IMR-90 (cell line): ENCODE data around the gene NDST3. TPM values are rescaled to one million over a fixed set of nuclear protein-coding genes. Genes with fewer than 3 reads are reported as not detected.

Source experiments
- ATAC-seq: fragments of 200-7000 bp; cut with Tn5 transposase; 2 replicates; pipeline ENCODE4 v1.9.1; 2020; ENCODE audit warnings: low read depth, mild to moderate bottlenecking, moderate library complexity
- BruUV-seq: library from RNA; stranded (reverse); fragments of 400-500 nt; replicated peaks from 2 replicates; lab custom pipeline; 2021; lab: Mats Ljungman, UMichigan
- CTCF ChIA-PET: fragments of 300-600 bp; formaldehyde crosslinking; extraction: SDS; loops from one replicate; lab custom pipeline; 2021; ENCODE audit warnings: antibody characterized with exemption; lab: Yijun Ruan, JAX
- POLR2A ChIA-PET: fragments of 300-600 bp; sonication (Branson Sonifier 250); formaldehyde crosslinking; loops from one replicate; lab custom pipeline; 2022; ENCODE audit warnings: antibody characterized with exemption; ENCODE audit not compliant: unreplicated experiment; lab: Charles Lee
- DNase-seq: peaks from one replicate; pipeline ENCODE4 v3.0.0; 2013
- H2AFZ ChIP-seq: replicated peaks from 2 replicates; pipeline ENCODE3; 2013; ENCODE audit warnings: low read length, mild to moderate bottlenecking; ENCODE audit not compliant: poor library complexity
- H2AK5ac ChIP-seq: 2 replicates; pipeline ENCODE4 v1.6.1; 2013; ENCODE audit warnings: low read depth, low read length, inconsistent platforms
- H2AK9ac ChIP-seq: replicated peaks from 2 replicates; pipeline ENCODE3; 2013; ENCODE audit warnings: mild to moderate bottlenecking, low read depth, low read length, moderate library complexity; ENCODE audit not compliant: poor library complexity
- H2BK120ac ChIP-seq: 2 replicates; pipeline ENCODE4 v1.6.1; 2013; ENCODE audit warnings: low read depth, low read length, inconsistent platforms
- H2BK15ac ChIP-seq: 3 replicates; pipeline ENCODE4 v1.6.1; 2013; ENCODE audit warnings: low read depth, low read length, inconsistent platforms
- H2BK20ac ChIP-seq: 2 replicates; pipeline ENCODE4 v1.6.1; 2013; ENCODE audit warnings: low read depth, mild to moderate bottlenecking, inconsistent platforms, low read length, moderate library complexity
- H2BK5ac ChIP-seq: 2 replicates; pipeline ENCODE4 v1.6.1; 2013; ENCODE audit warnings: mild to moderate bottlenecking, low read depth, low read length, inconsistent platforms; ENCODE audit not compliant: poor library complexity, severe bottlenecking
- H3K14ac ChIP-seq: replicated peaks from 2 replicates; pipeline ENCODE4 v1.6.1; 2013; ENCODE audit warnings: low read depth, low read length, inconsistent platforms
- H3K18ac ChIP-seq: 2 replicates; pipeline ENCODE4 v1.6.1; 2013; ENCODE audit warnings: low read depth, low read length, control low read depth
- H3K23ac ChIP-seq: 2 replicates; pipeline ENCODE4 v1.6.1; 2013; ENCODE audit warnings: low read depth, low read length, inconsistent platforms
- H3K27ac ChIP-seq: 2 replicates; pipeline ENCODE4 v1.5.1; 2013; ENCODE audit warnings: mild to moderate bottlenecking, control low read depth, low read length; ENCODE audit not compliant: insufficient read depth
- H3K27me3 ChIP-seq: 2 replicates; pipeline ENCODE4 v1.6.1; 2013; ENCODE audit warnings: low read length; ENCODE audit not compliant: control insufficient read depth, insufficient read depth
- H3K36me3 ChIP-seq: 2 replicates; pipeline ENCODE4 v1.6.1; 2013; ENCODE audit warnings: low read length, mixed read lengths; ENCODE audit not compliant: control insufficient read depth, insufficient read depth
- H3K4ac ChIP-seq: 2 replicates; pipeline ENCODE4 v1.6.1; 2013; ENCODE audit warnings: low read depth, low read length, inconsistent platforms
- H3K4me1 ChIP-seq: 2 replicates; pipeline ENCODE4 v1.6.1; 2013; ENCODE audit warnings: low read length, mixed read lengths; ENCODE audit not compliant: control insufficient read depth, insufficient read depth
- H3K4me2 ChIP-seq: 2 replicates; pipeline ENCODE4 v1.6.1; 2013; ENCODE audit warnings: low read depth, mild to moderate bottlenecking, control low read depth, low read length, moderate library complexity
- H3K4me3 ChIP-seq: 2 replicates; pipeline ENCODE4 v1.5.1; 2013; ENCODE audit warnings: low read depth, mild to moderate bottlenecking, control low read depth, low read length, moderate library complexity; ENCODE audit not compliant: insufficient read depth
- H3K56ac ChIP-seq: 2 replicates; pipeline ENCODE4 v1.6.1; 2013; ENCODE audit warnings: low read length, inconsistent platforms; ENCODE audit not compliant: insufficient read depth; ENCODE audit errors: extremely low read depth
- H3K79me1 ChIP-seq, 2 experiments: 2 replicates each; pipeline ENCODE4 v1.6.1; 2013; ENCODE audit warnings: low read length in 2 of 2, inconsistent platforms in 1 of 2, low read depth in 1 of 2
- H3K9ac ChIP-seq: 2 replicates; pipeline ENCODE4 v1.6.1; 2013; ENCODE audit warnings: low read depth, low read length, control low read depth
- H3K9me1 ChIP-seq: 2 replicates; pipeline ENCODE4 v1.6.1; 2013; ENCODE audit warnings: low read length, inconsistent platforms; ENCODE audit not compliant: insufficient read depth
- H3K9me3 ChIP-seq: 2 replicates; pipeline ENCODE4 v1.6.1; 2013; ENCODE audit warnings: low read length; ENCODE audit not compliant: control insufficient read depth, insufficient read depth
- H4K20me1 ChIP-seq: 2 replicates; pipeline ENCODE4 v1.6.1; 2013; ENCODE audit warnings: low read length, inconsistent platforms; ENCODE audit not compliant: insufficient read depth
- H4K5ac ChIP-seq: 2 replicates; pipeline ENCODE4 v1.6.1; 2013; ENCODE audit warnings: mild to moderate bottlenecking, low read depth, low read length, control low read depth
- H4K8ac ChIP-seq, 2 experiments: 2 replicates each; pipeline ENCODE4 v1.6.1; 2013; ENCODE audit warnings: low read depth in 2 of 2, low read length in 2 of 2, control low read depth in 1 of 2, inconsistent platforms in 1 of 2
- H4K91ac ChIP-seq: 2 replicates; pipeline ENCODE4 v1.6.1; 2013; ENCODE audit warnings: low read depth, low read length, inconsistent platforms; ENCODE audit not compliant: insufficient read depth
- BHLHE40 ChIP-seq: fragments of 150-350 bp; IDR thresholded peaks from 2 replicates; pipeline ENCODE4 v1.6.1; 2016; ENCODE audit warnings: mild to moderate bottlenecking, low read depth, low read length
- CEBPB ChIP-seq: IDR thresholded peaks from 2 replicates; pipeline ENCODE4 v1.6.1; 2012; ENCODE audit warnings: low read depth, low read length, improper control_type of control experiment
- FOS ChIP-seq: fragments of 150-350 bp; IDR thresholded peaks from 2 replicates; pipeline ENCODE4 v1.6.1; 2016; ENCODE audit warnings: low read depth, low read length
- MAFK ChIP-seq: IDR thresholded peaks from 2 replicates; pipeline ENCODE4 v1.6.1; 2012; ENCODE audit warnings: low read depth, low read length, improper control_type of control experiment
- MAZ ChIP-seq: IDR thresholded peaks from 2 replicates; pipeline ENCODE4 v1.6.1; 2012; ENCODE audit warnings: low read depth, mild to moderate bottlenecking, low read length, improper control_type of control experiment, moderate library complexity, borderline replicate concordance
- MXI1 ChIP-seq: IDR thresholded peaks from 2 replicates; pipeline ENCODE4 v1.6.1; 2012; ENCODE audit warnings: low read depth, mild to moderate bottlenecking, low read length, moderate library complexity, borderline replicate concordance
- NFE2L2 ChIP-seq: fragments of 150-350 bp; IDR thresholded peaks from 2 replicates; pipeline ENCODE4 v1.6.1; 2016; ENCODE audit warnings: low read depth, mild to moderate bottlenecking, low read length
- RAD21 ChIP-seq: IDR thresholded peaks from 2 replicates; pipeline ENCODE4 v1.6.1; 2012; ENCODE audit warnings: low read length, improper control_type of control experiment
- RFX5 ChIP-seq: IDR thresholded peaks from 2 replicates; pipeline ENCODE4 v1.8.0; 2012; ENCODE audit warnings: low read depth, mild to moderate bottlenecking, low read length, moderate library complexity
- SMC3 ChIP-seq: fragments of 150-350 bp; IDR thresholded peaks from 2 replicates; pipeline ENCODE4 v1.6.1; 2016; ENCODE audit warnings: low read depth, mild to moderate bottlenecking, antibody characterized with exemption, low read length, moderate library complexity
- WGBS, 2 experiments: methylation state at CpG; one replicate each; pipeline versions ENCODE4 v1.1.5 to v1.1.7; 2013; ENCODE audit warnings: missing lambda C conversion rate in 2 of 2; ENCODE audit not compliant: insufficient read length in 1 of 2; ENCODE audit errors: extremely low coverage in 2 of 2; 5-methylcytosine and 5-hydroxymethylcytosine counted together
- dilution Hi-C: fragments of 300-500 bp; cut with HindIII; formaldehyde crosslinking; loops from one replicate; pipeline ENCODE4 v1.14.3; 2018; ENCODE audit warnings: low sequenced_read_pairs; ENCODE audit not compliant: unreplicated experiment
- in situ Hi-C: fragments of 300-500 bp; cut with MboI; formaldehyde crosslinking; loops from 3 replicates; pipeline ENCODE4 v1.14.3; 2019; ENCODE audit warnings: low sequenced_read_pairs, inconsistent platforms, mixed read lengths
- intact Hi-C: fragments of 100-400 bp; cut with micrococcal nuclease; formaldehyde crosslinking; loops from 2 replicates; pipeline ENCODE4 v1.10.0; 2022
- polyA plus RNA-seq, 3 experiments: library from polyadenylated mRNA; depleted of rRNA; stranded (reverse); fragments of >200 nt; gene quantifications; 2 replicates each; pipeline ENCODE4 v1.2.3, GENCODE V29; 2012; ENCODE audit warnings: low replicate concordance in 1 of 3
- total RNA-seq: library from RNA; depleted of rRNA; stranded (reverse); fragments of >200 nt; gene quantifications from 2 replicates; pipeline ENCODE4 v1.2.3, GENCODE V29; 2012
- TF ChIP-seq, protein P1 (sequence below): fragments of 150-350 bp; IDR thresholded peaks from 2 replicates; pipeline ENCODE4 v1.6.1; 2017; ENCODE audit warnings: mild to moderate bottlenecking, antibody characterized with exemption, low read length, low read depth
- TF ChIP-seq, protein P2 (sequence below): conservative IDR thresholded peaks from 2 replicates; pipeline ENCODE4 v1.5.1; 2012; ENCODE audit warnings: mild to moderate bottlenecking, low read depth, low read length, improper control_type of control experiment

The NDST3 gene
- total and polyA plus RNA-seq, 2 of the 4 experiments (the other 2 are of a cell fraction) = 0.10 to 0.18 TPM

DNA sequence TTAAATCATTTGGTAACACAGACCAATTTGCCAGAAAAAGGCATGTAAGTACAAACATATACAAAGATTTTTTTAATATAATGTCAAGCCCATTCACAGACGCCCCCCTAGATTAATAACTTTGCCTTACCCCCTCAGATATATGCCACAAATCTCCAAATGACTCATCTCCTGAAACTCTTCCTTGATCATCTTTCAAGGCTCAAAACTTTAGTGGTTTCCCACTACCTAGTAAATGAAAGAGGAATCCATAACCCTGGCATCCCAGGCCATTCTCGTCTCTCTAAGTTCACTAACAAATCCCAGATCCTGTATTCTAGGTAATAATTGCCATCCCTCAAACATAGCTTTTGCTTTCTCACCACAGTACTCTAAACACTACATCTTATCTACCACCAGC is 256.7 kb downstream of the NDST3 start (continued):
- no peak for TF ChIP-seq MAFK

DNA sequence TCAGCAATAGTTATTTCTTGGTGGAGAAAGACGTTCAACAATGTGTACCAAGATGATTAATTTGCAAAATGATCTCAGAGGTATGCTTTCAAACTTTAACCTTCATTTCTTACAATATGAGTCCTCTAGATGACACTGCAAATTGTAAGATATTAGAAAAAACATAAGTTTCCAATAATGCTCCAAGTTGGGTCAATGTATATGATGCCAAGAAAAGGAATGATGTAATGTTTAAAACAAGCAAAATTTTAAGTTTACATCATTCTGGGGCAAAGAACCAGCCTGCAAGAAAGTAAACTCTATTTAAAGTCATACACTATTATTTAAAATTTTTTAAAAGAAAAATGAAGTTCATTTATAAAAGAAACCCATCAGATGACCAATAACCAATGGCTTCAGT is 262.4 kb downstream of the NDST3 start:
- POLR2A ChIA-PET = no interaction called here
- H3K56ac ChIP-seq = no peak overlapping the region
- H2BK15ac ChIP-seq = no peak overlapping the region
- H4K20me1 ChIP-seq = no peaks in the 10 kb centered on the region
- no peak overlapping the region for H3K4me2 ChIP-seq
- peaks cover under 1% of the 10 kb centered on the region for H3K4me1 ChIP-seq
- H2BK120ac ChIP-seq = no peak overlapping the region
- H3K23ac ChIP-seq = no peak overlapping the region
- in situ Hi-C loops (loop anchor here (25.0 kb wide), 1 partner anchor 216 kb away; no protein-coding TSS in a partner anchor), intact Hi-C loops (no loop called here), dilution Hi-C loops (no loop called here)
- TF ChIP-seq MAZ = no peak
- no peak for TF ChIP-seq SMC3
- TF ChIP-seq RFX5 = no peak
- TF ChIP-seq MXI1 = no peak
- TF ChIP-seq, protein P1, sequence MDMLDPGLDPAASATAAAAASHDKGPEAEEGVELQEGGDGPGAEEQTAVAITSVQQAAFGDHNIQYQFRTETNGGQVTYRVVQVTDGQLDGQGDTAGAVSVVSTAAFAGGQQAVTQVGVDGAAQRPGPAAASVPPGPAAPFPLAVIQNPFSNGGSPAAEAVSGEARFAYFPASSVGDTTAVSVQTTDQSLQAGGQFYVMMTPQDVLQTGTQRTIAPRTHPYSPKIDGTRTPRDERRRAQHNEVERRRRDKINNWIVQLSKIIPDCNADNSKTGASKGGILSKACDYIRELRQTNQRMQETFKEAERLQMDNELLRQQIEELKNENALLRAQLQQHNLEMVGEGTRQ = no peak
- no peak for TF ChIP-seq CEBPB
- TF ChIP-seq FOS = no peak
- no peak for TF ChIP-seq BHLHE40
- TF ChIP-seq MAFK = no peak
- TF ChIP-seq NFE2L2 = no peak
- TF ChIP-seq, protein P2, sequence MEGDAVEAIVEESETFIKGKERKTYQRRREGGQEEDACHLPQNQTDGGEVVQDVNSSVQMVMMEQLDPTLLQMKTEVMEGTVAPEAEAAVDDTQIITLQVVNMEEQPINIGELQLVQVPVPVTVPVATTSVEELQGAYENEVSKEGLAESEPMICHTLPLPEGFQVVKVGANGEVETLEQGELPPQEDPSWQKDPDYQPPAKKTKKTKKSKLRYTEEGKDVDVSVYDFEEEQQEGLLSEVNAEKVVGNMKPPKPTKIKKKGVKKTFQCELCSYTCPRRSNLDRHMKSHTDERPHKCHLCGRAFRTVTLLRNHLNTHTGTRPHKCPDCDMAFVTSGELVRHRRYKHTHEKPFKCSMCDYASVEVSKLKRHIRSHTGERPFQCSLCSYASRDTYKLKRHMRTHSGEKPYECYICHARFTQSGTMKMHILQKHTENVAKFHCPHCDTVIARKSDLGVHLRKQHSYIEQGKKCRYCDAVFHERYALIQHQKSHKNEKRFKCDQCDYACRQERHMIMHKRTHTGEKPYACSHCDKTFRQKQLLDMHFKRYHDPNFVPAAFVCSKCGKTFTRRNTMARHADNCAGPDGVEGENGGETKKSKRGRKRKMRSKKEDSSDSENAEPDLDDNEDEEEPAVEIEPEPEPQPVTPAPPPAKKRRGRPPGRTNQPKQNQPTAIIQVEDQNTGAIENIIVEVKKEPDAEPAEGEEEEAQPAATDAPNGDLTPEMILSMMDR = no peak
- TF ChIP-seq RAD21 = no peak
- no peak overlapping the region for H4K5ac ChIP-seq
- no peak overlapping the region for H2AFZ ChIP-seq
- no peak overlapping the region for H2BK20ac ChIP-seq
- no peak overlapping the region for H3K27ac ChIP-seq
- H3K14ac ChIP-seq = no peak overlapping the region
- no TSS peak for BruUV-seq
- no peaks in the 10 kb centered on the region for H3K27me3 ChIP-seq
- H2AK9ac ChIP-seq = no peak overlapping the region
- CTCF ChIA-PET = no interaction called here
- no peak overlapping the region for H3K9ac ChIP-seq
- ATAC-seq (no peak), DNase-seq (no peak)
- no peak overlapping the region for H4K8ac ChIP-seq
- no peaks in the 10 kb centered on the region for H3K9me3 ChIP-seq
- H3K4me3 ChIP-seq = no peak overlapping the region
- no peak overlapping the region for H3K18ac ChIP-seq
- no peak overlapping the region for H2BK5ac ChIP-seq
- no CpG with 5 or more reads among the region's 1 CpG for WGBS, 2 experiments
- H3K4ac ChIP-seq = no peak overlapping the region
- H3K9me1 ChIP-seq = no peaks in the 10 kb centered on the region
- no peak overlapping the region for H4K91ac ChIP-seq
- H2AK5ac ChIP-seq = no peak overlapping the region
- peaks cover 0 to 1% of the 10 kb centered on the region in 2 experiments; a peak in 1 of 4 replicates for H3K79me1 ChIP-seq
- peaks cover 11% of the 10 kb centered on the region for H3K36me3 ChIP-seq
